ENCODE measurements around the gene DNAJC27. TPM values are rescaled to one million over a fixed set of nuclear protein-coding genes. Genes with fewer than 3 reads are reported as not detected.

The DNAJC27 gene
- total and polyA plus RNA-seq, 2 experiments from 2014 or later, result 6.6 to 6.9 TPM

DNA sequence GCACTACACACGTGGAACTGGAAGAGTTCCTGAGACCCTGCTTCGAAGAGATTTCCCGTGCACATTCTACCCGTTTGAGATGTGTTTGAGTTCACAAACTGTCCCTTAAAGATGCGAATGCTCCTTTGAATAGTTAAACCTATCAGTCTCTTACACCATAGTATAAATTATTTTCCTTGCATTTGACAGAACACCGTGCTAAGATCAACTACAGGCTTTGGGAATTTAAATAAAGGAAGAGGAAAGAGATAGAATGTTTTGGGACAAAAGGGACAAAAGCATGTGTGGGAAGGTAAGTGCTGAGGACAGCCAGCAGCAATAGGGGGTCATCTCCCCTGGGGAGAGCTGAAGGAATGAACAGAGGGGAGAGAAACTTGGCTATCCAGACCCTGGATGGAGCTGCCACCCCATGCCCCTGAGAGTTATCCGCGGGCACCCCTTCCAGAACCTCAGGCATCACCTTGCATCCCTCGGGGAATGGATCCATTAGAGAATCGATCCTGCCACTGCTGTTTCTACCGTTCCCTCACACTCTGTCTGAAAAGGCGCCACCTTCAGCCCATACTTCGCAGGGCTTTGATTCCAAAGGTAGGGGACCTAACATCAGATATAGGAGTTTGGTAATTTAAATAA lies 50.8 kb downstream of the DNAJC27 start:
- Histone ChIP-seq H3K27ac (no peak overlapping the region), H3K36me3 (replicated peaks; ENCODE audit: insufficient read depth, low read depth) (no peaks in the 10 kb centered on the region), H2AFZ (peak overlapping the region; percentile 88), H4K20me1 (ENCODE audit: insufficient read depth, poor library complexity, severe bottlenecking) (no peaks in the 10 kb centered on the region), H3K4me1 (ENCODE audit: insufficient read depth) (no peaks in the 10 kb centered on the region), H3K27me3 (no peaks in the 10 kb centered on the region), H3K9me2 (replicated peaks; ENCODE audit: insufficient read depth) (no peaks in the 10 kb centered on the region), H3K9me3 (ENCODE audit: low read depth) (no peaks in the 10 kb centered on the region), H3K4me3 (peak overlapping the region; percentile 75), H3K4me2 (peak overlapping the region; percentile 96), H3K79me2 (no peaks in the 10 kb centered on the region)
- no peak for DNase-seq (ENCODE audit: low spot score)
- TF ChIP-seq EZH2 (IDR thresholded peaks at IDR 0.05; ENCODE audit: borderline replicate concordance), result no peak
- TF ChIP-seq, protein P1, sequence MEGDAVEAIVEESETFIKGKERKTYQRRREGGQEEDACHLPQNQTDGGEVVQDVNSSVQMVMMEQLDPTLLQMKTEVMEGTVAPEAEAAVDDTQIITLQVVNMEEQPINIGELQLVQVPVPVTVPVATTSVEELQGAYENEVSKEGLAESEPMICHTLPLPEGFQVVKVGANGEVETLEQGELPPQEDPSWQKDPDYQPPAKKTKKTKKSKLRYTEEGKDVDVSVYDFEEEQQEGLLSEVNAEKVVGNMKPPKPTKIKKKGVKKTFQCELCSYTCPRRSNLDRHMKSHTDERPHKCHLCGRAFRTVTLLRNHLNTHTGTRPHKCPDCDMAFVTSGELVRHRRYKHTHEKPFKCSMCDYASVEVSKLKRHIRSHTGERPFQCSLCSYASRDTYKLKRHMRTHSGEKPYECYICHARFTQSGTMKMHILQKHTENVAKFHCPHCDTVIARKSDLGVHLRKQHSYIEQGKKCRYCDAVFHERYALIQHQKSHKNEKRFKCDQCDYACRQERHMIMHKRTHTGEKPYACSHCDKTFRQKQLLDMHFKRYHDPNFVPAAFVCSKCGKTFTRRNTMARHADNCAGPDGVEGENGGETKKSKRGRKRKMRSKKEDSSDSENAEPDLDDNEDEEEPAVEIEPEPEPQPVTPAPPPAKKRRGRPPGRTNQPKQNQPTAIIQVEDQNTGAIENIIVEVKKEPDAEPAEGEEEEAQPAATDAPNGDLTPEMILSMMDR (IDR thresholded peaks at IDR 0.05; ENCODE audit: poor library complexity), result peak; percentile 33
- TF ChIP-seq EZH2phosphoT487 (IDR thresholded peaks at IDR 0.05; ENCODE audit: low read depth, severe bottlenecking, unreplicated experiment), result no peak
- WGBS (ENCODE audit: low lambda C conversion rate, missing lambda C conversion rate), result 32% methylated on average over 13 of the region's 13 CpGs

DNA sequence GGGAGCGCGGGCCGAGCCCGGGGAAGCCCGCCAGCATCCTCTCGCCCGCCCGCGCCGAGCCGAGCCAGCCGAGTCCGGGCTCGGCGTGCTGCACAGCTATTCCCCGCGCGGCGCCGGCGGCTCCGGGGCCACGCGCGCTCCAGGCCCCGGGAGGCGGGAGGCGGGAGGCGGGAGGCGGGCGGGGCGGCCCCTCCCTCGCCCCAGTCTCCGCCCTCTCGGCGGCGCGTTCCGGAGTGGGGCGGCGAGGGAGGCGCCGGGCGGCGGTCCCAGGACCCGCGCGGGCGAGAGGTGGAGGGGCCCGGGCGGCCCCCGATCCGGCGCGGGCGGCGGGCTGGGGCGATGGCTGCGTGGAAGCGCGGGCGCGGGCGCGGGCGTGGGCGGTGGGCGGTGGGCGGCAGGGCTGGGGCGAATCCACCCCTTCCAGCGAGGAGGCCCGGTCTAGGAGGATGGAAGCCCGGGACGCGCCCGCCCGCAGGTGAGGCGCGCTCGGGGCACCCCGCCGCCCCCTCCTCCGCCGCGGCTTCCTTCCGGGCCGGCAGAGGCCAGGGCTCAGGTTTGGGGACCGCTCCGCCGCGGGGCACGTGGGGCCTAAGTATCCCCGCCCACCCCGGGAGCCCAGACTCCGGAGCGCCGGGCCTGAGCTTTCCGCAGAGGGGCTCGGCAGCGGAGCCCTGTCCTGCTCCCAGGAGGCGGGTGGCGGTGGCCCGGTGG lies 51.5 kb downstream of the DNAJC27 start, which contains the start of gene ADCY3:
Gene ADCY3, minus strand, starts transcription at position 140 of the 711 bp plus-strand sequence. CDS start 1,250 bp downstream, outside the sequence.
- peak within 1 kb of the TSS; percentile 75 for H3K4me3 ChIP-seq
- H3K4me2 ChIP-seq, result peak within 1 kb of the TSS; percentile 96
- no peaks in the 10 kb centered on the region for H3K9me2 ChIP-seq (replicated peaks; ENCODE audit: insufficient read depth)
- no peaks in the 10 kb centered on the region for H3K4me1 ChIP-seq (ENCODE audit: insufficient read depth)
- peak; percentile 80 for DNase-seq (ENCODE audit: low spot score)
- H2AFZ ChIP-seq, result peak within 1 kb of the TSS; percentile 88
- H3K36me3 ChIP-seq (replicated peaks; ENCODE audit: insufficient read depth, low read depth), result no peaks in the 10 kb centered on the region
- H3K27me3 ChIP-seq, result no peaks in the 10 kb centered on the region
- no peaks in the 10 kb centered on the region for H3K9me3 ChIP-seq (ENCODE audit: low read depth)
- WGBS (ENCODE audit: low lambda C conversion rate, missing lambda C conversion rate), result 5% methylated on average over 14 of the region's 103 CpGs
- no peaks in the 10 kb centered on the region for H3K79me2 ChIP-seq
- H4K20me1 ChIP-seq (ENCODE audit: insufficient read depth, poor library complexity, severe bottlenecking), result no peaks in the 10 kb centered on the region
- TF ChIP-seq EZH2 (IDR thresholded peaks at IDR 0.05; ENCODE audit: borderline replicate concordance) (no peak), EZH2phosphoT487 (IDR thresholded peaks at IDR 0.05; ENCODE audit: low read depth, severe bottlenecking, unreplicated experiment) (no peak)
- TF ChIP-seq, protein P1 (IDR thresholded peaks at IDR 0.05; ENCODE audit: poor library complexity), result no peak
- H3K27ac ChIP-seq, result peak within 1 kb of the TSS; percentile 16

DNA sequence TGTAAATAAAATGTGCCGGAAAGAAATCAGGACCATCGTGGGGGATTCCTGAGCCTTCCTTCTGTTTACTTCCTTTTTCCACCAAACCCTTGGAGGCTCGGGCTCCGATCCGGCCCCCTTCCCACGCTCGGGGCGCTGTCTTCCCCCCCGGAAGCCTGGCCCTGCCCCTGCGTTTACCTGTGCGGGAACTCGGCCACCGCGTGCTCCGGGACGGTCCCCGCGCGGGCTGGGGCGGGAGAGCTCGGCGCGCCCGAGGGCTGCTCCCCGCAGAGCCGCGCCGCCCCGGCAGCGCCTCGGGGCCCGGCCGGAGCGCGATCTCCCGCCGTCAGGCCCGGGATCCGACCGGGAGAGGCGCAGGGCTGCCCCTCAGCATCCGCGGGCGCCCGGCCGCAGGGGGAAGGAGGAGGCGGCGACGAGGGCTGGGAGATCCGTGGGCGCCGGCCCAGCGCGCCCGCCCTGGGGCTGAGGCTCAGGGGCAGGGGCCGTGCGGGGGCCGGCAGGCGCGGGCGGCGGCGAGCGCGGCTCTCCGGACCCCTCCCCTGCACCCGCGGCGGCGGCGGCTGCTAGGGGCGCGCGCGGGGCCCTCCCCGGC lies 52.2 kb downstream of the DNAJC27 start:
- Histone ChIP-seq H3K9me3 (ENCODE audit: low read depth) (no peaks in the 10 kb centered on the region), H3K4me3 (peak overlapping the region; percentile 45), H3K4me1 (ENCODE audit: insufficient read depth) (no peaks in the 10 kb centered on the region), H3K9me2 (replicated peaks; ENCODE audit: insufficient read depth) (no peaks in the 10 kb centered on the region), H3K36me3 (replicated peaks; ENCODE audit: insufficient read depth, low read depth) (no peaks in the 10 kb centered on the region), H3K4me2 (peak overlapping the region; percentile 89), H3K27me3 (no peaks in the 10 kb centered on the region), H3K79me2 (no peaks in the 10 kb centered on the region), H3K27ac (peak overlapping the region; percentile 16), H2AFZ (peak overlapping the region; percentile 64), H4K20me1 (ENCODE audit: insufficient read depth, poor library complexity, severe bottlenecking) (no peaks in the 10 kb centered on the region)
- no peak for TF ChIP-seq EZH2phosphoT487 (IDR thresholded peaks at IDR 0.05; ENCODE audit: low read depth, severe bottlenecking, unreplicated experiment)
- TF ChIP-seq EZH2 (IDR thresholded peaks at IDR 0.05; ENCODE audit: borderline replicate concordance), result no peak
- TF ChIP-seq, protein P1 (IDR thresholded peaks at IDR 0.05; ENCODE audit: poor library complexity), result no peak
- under 1% methylated on average over 50 of the region's 76 CpGs for WGBS (ENCODE audit: low lambda C conversion rate, missing lambda C conversion rate)
- no peak for DNase-seq (ENCODE audit: low spot score)
